Liver (tissue), 10 donors: ENCODE results near the gene FGFBP3. TPM values are rescaled to one million over a fixed set of nuclear protein-coding genes. Genes with fewer than 3 reads are reported as not detected.

Source experiments
- DNase-seq: peaks from one replicate; pipeline ENCODE4 v3.0.0-alpha.2; 2017; ENCODE audit warnings: low spot score
- H3K27ac ChIP-seq, 2 donors: one replicate each; pipeline ENCODE4 v1.7.0; 2013; ENCODE audit warnings: inconsistent platforms in 2 of 2, low read length in 2 of 2, control low read depth in 1 of 2, low read depth in 1 of 2, mild to moderate bottlenecking in 1 of 2
- H3K27me3 ChIP-seq, 4 donors: one replicate each; pipeline versions ENCODE4 v1.6.1 to v1.7.0; 2013; ENCODE audit warnings: low read length in 3 of 4, inconsistent platforms in 1 of 4, mild to moderate bottlenecking in 1 of 4, moderate library complexity in 1 of 4; ENCODE audit not compliant: control insufficient read depth in 4 of 4, insufficient read depth in 4 of 4
- H3K36me3 ChIP-seq, 4 donors: one replicate each; pipeline versions ENCODE4 v1.6.1 to v1.7.0; 2013; ENCODE audit warnings: low read length in 3 of 4, mild to moderate bottlenecking in 3 of 4, low read depth in 1 of 4, moderate library complexity in 1 of 4; ENCODE audit not compliant: control insufficient read depth in 4 of 4, insufficient read depth in 3 of 4
- H3K4me1 ChIP-seq, 4 donors: one replicate each; pipeline versions ENCODE4 v1.6.1 to v1.7.0; 2013; ENCODE audit warnings: low read length in 3 of 4, mild to moderate bottlenecking in 3 of 4, moderate library complexity in 1 of 4; ENCODE audit not compliant: control insufficient read depth in 4 of 4, insufficient read depth in 4 of 4
- H3K4me3 ChIP-seq, 3 donors: one replicate each; pipeline versions ENCODE4 v1.6.1 to v1.7.0; 2013; ENCODE audit warnings: low read length in 3 of 3, control low read depth in 1 of 3, low read depth in 1 of 3, mild to moderate bottlenecking in 1 of 3
- H3K9ac ChIP-seq, 2 donors: one replicate each; pipeline ENCODE4 v1.7.0; 2013; ENCODE audit warnings: low read length in 2 of 2, mild to moderate bottlenecking in 2 of 2, moderate library complexity in 2 of 2, control low read depth in 1 of 2, low read depth in 1 of 2
- H3K9me3 ChIP-seq, 4 donors: one replicate each; pipeline versions ENCODE4 v1.6.1 to v1.7.0; 2013; ENCODE audit warnings: low read length in 3 of 4; ENCODE audit not compliant: control insufficient read depth in 4 of 4
- MAX ChIP-seq: IDR thresholded peaks from 2 replicates; pipeline ENCODE4 v1.6.1; 2016; ENCODE audit warnings: antibody characterized with exemption
- RAD21 ChIP-seq, 2 donors: IDR thresholded peaks; 2 replicates each; pipeline ENCODE4 v1.6.1; 2016; ENCODE audit warnings: antibody characterized with exemption in 2 of 2, mild to moderate bottlenecking in 2 of 2
- RXRA ChIP-seq, 2 donors: IDR thresholded peaks; 2 replicates each; pipeline ENCODE4 v1.6.1; 2017 to 2018; ENCODE audit warnings: antibody characterized with exemption in 2 of 2, mild to moderate bottlenecking in 1 of 2
- SP1 ChIP-seq: IDR thresholded peaks from 2 replicates; pipeline ENCODE4 v1.6.1; 2018; ENCODE audit warnings: antibody characterized with exemption, mild to moderate bottlenecking
- ZBTB33 ChIP-seq: IDR thresholded peaks from 2 replicates; pipeline ENCODE4 v1.6.1; 2016; ENCODE audit warnings: antibody characterized with exemption
- WGBS: extraction: QIAGEN DNeasy Blood & Tissue Kit; methylation state at CpG from one replicate; pipeline ENCODE4 v1.1.7; 2013; 5-methylcytosine and 5-hydroxymethylcytosine counted together
- polyA plus RNA-seq, 2 donors: library from polyadenylated mRNA; stranded (reverse) in 1 of 2; unstranded in 1 of 2; fragments of 200-250 nt in 1 of 2; fragments of >200 nt in 1 of 2; fragmentation: Nextera tagmentation in 1 of 2; extraction: Ambion mirVana in 1 of 2; gene quantifications; one replicate each; pipeline versions ENCODE4 v1.2.1 to v1.2.3, GENCODE V29; 2013 to 2015
- small RNA-seq: library from RNA; depleted of rRNA; stranded (forward); fragments of <200 nt; gene quantifications from one replicate; pipeline ENCODE3, GENCODE V24; 2014
- total RNA-seq, 2 donors: library from RNA; depleted of rRNA; stranded (reverse); fragments of >200 nt; gene quantifications; one replicate each; pipeline ENCODE4 v1.2.3, GENCODE V29; 2014
- TF ChIP-seq, protein P1 (sequence below): fragments of 150-350 bp; IDR thresholded peaks from 2 replicates; pipeline ENCODE4 v1.5.1; 2017; ENCODE audit warnings: improper control_type of control experiment, low read depth, low read length; ENCODE audit not compliant: missing input control
- donor health status: healthy.
- donor health status: healthy.
- donor health status: healthy.
- donor health status: healthy.
- donor health status: healthy.

The FGFBP3 gene
- total and polyA plus RNA-seq, 4 donors, result 0.08 to 0.37 (median 0.19) TPM

DNA sequence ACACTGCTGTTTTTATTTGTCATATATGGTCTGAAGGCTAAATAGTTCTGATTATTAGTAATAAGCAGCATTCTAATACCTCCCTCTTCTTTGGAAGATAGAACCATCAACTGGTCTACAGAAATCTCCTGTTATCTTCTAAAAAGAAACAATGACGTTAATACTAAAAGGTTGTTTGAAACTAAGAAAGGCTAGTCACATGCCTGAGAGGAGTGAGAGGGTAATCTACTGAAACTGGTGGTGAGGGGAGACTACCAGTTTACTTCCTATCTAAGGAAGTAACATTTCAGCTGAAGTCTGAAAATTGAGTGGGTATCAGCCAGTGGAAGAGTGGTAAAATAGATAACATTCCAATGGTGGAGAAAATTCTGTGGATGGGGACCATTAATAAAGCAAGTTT is 48.4 kb downstream of the FGFBP3 start (continued):
- TF ChIP-seq ZBTB33 (no peak), MAX (no peak), RXRA (IDR thresholded peaks at IDR 0.05) (no peak)

DNA sequence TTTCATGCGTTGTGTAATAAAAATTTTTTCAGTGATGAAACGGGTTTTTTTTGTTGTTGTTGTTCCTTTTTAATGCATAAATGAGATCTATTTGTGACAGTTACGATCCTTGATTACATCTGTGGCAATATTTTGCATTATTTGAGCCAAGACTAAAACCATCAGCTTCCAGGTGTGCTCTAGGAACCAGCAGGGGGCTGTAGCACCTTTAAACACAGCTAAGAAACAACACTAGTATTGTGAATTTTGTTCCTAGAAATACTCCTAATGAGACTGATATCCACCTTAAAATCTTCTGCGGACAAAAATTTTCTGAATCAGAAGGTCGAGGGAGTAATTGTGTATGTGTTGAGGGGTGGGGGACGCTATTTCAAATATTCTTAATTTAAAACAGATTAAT is 52.6 kb downstream of the FGFBP3 start:
- 91% methylated on average over 6 of the region's 6 CpGs for WGBS
- Histone ChIP-seq H3K4me3 (no peak overlapping the region), H3K9ac (no peak overlapping the region), H3K9me3 (no peaks in the 10 kb centered on the region), H3K27ac (no peak overlapping the region), H3K27me3 (no peaks in the 10 kb centered on the region), H3K4me1 (no peaks in the 10 kb centered on the region), H3K36me3 (peaks cover 2 to 66% (median 56%) of the 10 kb centered on the region in 4 donors)
- no peak for DNase-seq
- TF ChIP-seq RAD21 (IDR thresholded peaks at IDR 0.05) (peak; percentile 24 to 34), SP1 (no peak)
- TF ChIP-seq, protein P1, sequence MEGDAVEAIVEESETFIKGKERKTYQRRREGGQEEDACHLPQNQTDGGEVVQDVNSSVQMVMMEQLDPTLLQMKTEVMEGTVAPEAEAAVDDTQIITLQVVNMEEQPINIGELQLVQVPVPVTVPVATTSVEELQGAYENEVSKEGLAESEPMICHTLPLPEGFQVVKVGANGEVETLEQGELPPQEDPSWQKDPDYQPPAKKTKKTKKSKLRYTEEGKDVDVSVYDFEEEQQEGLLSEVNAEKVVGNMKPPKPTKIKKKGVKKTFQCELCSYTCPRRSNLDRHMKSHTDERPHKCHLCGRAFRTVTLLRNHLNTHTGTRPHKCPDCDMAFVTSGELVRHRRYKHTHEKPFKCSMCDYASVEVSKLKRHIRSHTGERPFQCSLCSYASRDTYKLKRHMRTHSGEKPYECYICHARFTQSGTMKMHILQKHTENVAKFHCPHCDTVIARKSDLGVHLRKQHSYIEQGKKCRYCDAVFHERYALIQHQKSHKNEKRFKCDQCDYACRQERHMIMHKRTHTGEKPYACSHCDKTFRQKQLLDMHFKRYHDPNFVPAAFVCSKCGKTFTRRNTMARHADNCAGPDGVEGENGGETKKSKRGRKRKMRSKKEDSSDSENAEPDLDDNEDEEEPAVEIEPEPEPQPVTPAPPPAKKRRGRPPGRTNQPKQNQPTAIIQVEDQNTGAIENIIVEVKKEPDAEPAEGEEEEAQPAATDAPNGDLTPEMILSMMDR, result peak; percentile 17

Small RNAs within 50 kb of the gene (small RNA-seq; reads per million reads assigned to genes)
- not detected for gene AL359198.2

Other genes with a start within 250 kb of the FGFBP3 start
- 10 to 100 TPM; 29.8 to 30.7 TPM for gene TNKS2, start 111.1 kb downstream of the FGFBP3 start, total RNA-seq
- gene TNKS2, start 111.1 kb downstream of the FGFBP3 start, polyA plus RNA-seq, result 1 to 10 TPM; 5.2 to 6.7 TPM
- gene BTAF1, start 14.3 kb upstream of the FGFBP3 start, total RNA-seq, result 10 to 100 TPM; 26.8 to 49.6 TPM
- gene BTAF1, start 14.3 kb upstream of the FGFBP3 start, polyA plus RNA-seq, result 1 to 10 TPM; 5.9 to 9.1 TPM